ENCODE measurements around the gene PJA2.

The PJA2 gene, protein sequence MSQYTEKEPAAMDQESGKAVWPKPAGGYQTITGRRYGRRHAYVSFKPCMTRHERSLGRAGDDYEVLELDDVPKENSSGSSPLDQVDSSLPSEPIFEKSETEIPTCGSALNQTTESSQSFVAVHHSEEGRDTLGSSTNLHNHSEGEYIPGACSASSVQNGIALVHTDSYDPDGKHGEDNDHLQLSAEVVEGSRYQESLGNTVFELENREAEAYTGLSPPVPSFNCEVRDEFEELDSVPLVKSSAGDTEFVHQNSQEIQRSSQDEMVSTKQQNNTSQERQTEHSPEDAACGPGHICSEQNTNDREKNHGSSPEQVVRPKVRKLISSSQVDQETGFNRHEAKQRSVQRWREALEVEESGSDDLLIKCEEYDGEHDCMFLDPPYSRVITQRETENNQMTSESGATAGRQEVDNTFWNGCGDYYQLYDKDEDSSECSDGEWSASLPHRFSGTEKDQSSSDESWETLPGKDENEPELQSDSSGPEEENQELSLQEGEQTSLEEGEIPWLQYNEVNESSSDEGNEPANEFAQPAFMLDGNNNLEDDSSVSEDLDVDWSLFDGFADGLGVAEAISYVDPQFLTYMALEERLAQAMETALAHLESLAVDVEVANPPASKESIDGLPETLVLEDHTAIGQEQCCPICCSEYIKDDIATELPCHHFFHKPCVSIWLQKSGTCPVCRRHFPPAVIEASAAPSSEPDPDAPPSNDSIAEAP

GRCh38 chr5:109409844-109410388, at the start of gene PJA2:
TSS of gene PJA2 (minus strand) at chr5:109409974. CDS start at chr5:109383433, 26,541 bp downstream.
- TF ChIP-seq GATA3 (IDR thresholded peaks at IDR 0.05; ENCODE audit: low read depth, low read length) (no peak), GATA2 (IDR thresholded peaks at IDR 0.05; ENCODE audit: low read depth, low read length) (no peak)

GRCh38 chr5:109455598-109456096, 45.9 kb upstream of the PJA2 start:
- TF ChIP-seq GATA3 (IDR thresholded peaks at IDR 0.05; ENCODE audit: low read depth, low read length): no peak
- no peak for TF ChIP-seq GATA2 (IDR thresholded peaks at IDR 0.05; ENCODE audit: low read depth, low read length)

- TF ChIP-seq GATA2 (IDR thresholded peaks at IDR 0.05; ENCODE audit: low read depth, low read length): no peak
- no peak for TF ChIP-seq GATA3 (IDR thresholded peaks at IDR 0.05; ENCODE audit: low read depth, low read length)
Measured at GRCh38 chr5:109454731-109455505, 45.1 kb upstream of the PJA2 start.

- TF ChIP-seq GATA2 (IDR thresholded peaks at IDR 0.05; ENCODE audit: low read depth, low read length) (no peak), GATA3 (IDR thresholded peaks at IDR 0.05; ENCODE audit: low read depth, low read length) (no peak)
Measured at GRCh38 chr5:109453251-109453650, 43.5 kb upstream of the PJA2 start.

DNA sequence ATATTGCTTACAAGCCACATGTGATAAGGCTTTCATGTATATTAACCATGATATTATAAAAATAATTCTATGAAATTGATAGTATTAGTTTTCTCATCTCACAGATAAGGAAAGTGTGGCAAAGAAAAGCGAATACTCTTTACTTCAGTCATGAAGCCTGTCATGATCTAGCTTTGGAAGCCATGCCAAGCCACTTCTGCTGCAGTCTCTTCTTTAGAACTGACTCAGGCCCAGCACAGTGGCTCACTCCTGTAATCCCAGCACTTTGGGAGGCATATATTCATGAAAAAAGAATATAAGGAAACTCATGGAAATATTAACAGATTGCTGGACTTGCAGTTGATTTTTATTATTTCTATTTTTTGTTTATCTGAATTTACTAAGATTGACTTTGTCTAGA, 42.9 kb upstream of the PJA2 start:
- TF ChIP-seq GATA2 (IDR thresholded peaks at IDR 0.05; ENCODE audit: low read depth, low read length) (no peak), GATA3 (IDR thresholded peaks at IDR 0.05; ENCODE audit: low read depth, low read length) (no peak)

GRCh38 chr5:109451146-109451545, 41.4 kb upstream of the PJA2 start:
- TF ChIP-seq GATA3 (IDR thresholded peaks at IDR 0.05; ENCODE audit: low read depth, low read length) (no peak), GATA2 (IDR thresholded peaks at IDR 0.05; ENCODE audit: low read depth, low read length) (no peak)

GRCh38 chr5:109450129-109450877, 40.5 kb upstream of the PJA2 start:
- TF ChIP-seq GATA2 (IDR thresholded peaks at IDR 0.05; ENCODE audit: low read depth, low read length): no peak
- no peak for TF ChIP-seq GATA3 (IDR thresholded peaks at IDR 0.05; ENCODE audit: low read depth, low read length)

DNA sequence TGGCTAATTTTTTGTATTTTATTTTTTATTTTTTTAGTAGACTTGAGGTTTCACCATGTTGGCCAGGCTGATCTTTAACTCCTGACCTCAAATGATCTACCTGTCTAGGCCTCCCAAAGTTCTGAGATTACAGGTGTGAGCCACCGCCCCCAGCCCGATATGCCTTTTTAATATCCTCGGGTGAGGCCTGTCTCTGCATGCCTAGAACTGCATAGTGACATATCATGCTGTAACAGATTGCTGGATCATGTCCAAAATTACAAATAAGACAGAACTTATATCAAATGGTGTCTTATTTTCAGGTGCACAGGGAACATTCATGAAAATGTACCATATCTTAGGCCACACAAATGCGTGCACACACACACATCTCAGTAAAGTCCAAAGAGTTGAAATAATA, 39.1 kb upstream of the PJA2 start:
- no peak for TF ChIP-seq GATA3 (IDR thresholded peaks at IDR 0.05; ENCODE audit: low read depth, low read length)
- no peak for TF ChIP-seq GATA2 (IDR thresholded peaks at IDR 0.05; ENCODE audit: low read depth, low read length)

- TF ChIP-seq GATA2 (IDR thresholded peaks at IDR 0.05; ENCODE audit: low read depth, low read length): no peak
- no peak for TF ChIP-seq GATA3 (IDR thresholded peaks at IDR 0.05; ENCODE audit: low read depth, low read length)
Measured at GRCh38 chr5:109439590-109439989, 29.8 kb upstream of the PJA2 start.

DNA sequence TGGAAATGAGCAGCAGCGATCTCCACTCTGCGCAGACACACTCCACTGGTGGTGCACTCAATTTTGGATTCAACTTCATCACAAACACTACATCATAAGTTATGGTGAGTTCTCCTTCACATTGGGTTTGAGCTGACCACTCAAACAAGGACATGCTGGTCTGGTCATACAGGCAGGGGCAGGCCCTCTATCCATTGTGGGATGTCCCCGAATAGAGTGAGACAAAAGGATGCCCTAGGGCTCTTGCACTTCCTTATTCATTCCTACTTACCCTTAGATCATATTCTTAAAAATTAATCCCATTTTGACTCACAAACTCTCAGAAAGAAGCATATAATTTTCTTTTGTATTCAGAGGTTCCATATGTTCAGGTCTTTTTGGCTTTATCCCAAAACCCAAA, 16.3 kb upstream of the PJA2 start:
- TF ChIP-seq GATA2 (IDR thresholded peaks at IDR 0.05; ENCODE audit: low read depth, low read length): no peak
- no peak for TF ChIP-seq GATA3 (IDR thresholded peaks at IDR 0.05; ENCODE audit: low read depth, low read length)

DNA sequence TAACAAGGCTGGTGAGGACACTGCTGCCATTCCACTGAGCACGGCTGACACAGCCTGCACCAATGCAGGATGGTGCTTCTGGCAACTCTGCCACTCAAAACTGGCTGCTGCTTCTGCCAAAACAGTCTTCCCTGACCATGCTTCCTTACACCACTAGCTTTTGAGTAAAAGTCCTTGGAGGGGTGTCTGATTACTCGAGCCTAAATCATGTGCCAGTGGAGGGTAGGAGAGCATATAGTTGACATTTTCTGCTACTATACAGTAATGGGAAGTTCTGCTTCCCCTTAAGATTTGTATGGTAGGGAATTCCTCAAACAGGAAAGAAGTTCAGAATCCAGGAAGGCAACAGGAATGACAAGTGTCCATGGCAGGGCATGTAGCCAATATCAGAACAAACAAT, 12.2 kb upstream of the PJA2 start:
- TF ChIP-seq GATA3 (IDR thresholded peaks at IDR 0.05; ENCODE audit: low read depth, low read length) (no peak), GATA2 (IDR thresholded peaks at IDR 0.05; ENCODE audit: low read depth, low read length) (no peak)

DNA sequence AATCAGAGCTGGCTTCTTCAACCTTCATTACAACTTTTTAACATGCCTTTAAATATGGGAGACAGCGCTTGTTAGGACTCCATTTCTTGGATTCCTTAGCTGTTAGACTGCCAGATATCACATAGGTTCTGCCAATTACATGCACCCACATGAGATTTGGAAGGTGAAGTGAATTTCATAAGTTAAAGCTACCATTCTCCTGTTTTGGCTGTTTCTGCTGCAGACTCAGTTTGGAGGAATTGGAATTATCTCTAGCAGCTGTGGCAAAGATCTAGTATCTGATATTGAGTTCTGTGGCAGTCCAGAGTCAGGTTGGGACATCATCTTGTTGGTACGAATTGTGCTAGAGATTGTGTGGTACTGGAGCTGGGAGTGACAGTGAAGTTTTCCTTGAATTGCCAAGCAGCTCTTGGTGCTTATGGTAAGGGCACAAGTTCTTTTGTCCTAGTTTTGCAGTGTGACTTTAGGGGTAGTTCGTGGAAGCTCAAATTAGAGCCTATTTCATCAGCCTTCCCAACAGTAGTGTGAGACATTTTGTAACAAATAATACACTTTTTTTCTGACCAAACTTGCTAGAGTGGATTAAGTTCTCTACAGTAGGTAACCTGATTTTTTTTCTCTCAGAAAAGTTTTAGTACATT, 9.1 kb upstream of the PJA2 start:
- TF ChIP-seq GATA2 (IDR thresholded peaks at IDR 0.05; ENCODE audit: low read depth, low read length) (no peak), GATA3 (IDR thresholded peaks at IDR 0.05; ENCODE audit: low read depth, low read length) (no peak)

- TF ChIP-seq GATA2 (IDR thresholded peaks at IDR 0.05; ENCODE audit: low read depth, low read length) (no peak), GATA3 (IDR thresholded peaks at IDR 0.05; ENCODE audit: low read depth, low read length) (no peak)
Measured at GRCh38 chr5:109416882-109417281, 7.1 kb upstream of the PJA2 start.

Measured in SH-SY5Y (cell line).